GM12891 (cell line): ENCODE data around the gene CHCHD6.

Experiments
- PAX5 ChIP-seq: IDR thresholded peaks from 2 replicates; pipeline ENCODE4 v1.6.1; 2011; ENCODE audit warnings: low read length, moderate library complexity, mild to moderate bottlenecking; ENCODE audit not compliant: insufficient read depth, severe bottlenecking
- POLR2A ChIP-seq: IDR thresholded peaks from 2 replicates; pipeline ENCODE4 v1.6.1; 2011; ENCODE audit warnings: low read depth, low read length, control low read depth
- POLR2AphosphoS5 ChIP-seq: IDR thresholded peaks from 2 replicates; pipeline ENCODE4 v1.6.1; 2011; ENCODE audit warnings: low read depth, low read length, control low read depth
- POU2F2 ChIP-seq: IDR thresholded peaks from 2 replicates; pipeline ENCODE4 v1.6.1; 2011; ENCODE audit warnings: low read depth, mild to moderate bottlenecking, control low read depth, low read length, moderate library complexity
- TAF1 ChIP-seq: IDR thresholded peaks from 2 replicates; pipeline ENCODE4 v1.6.1; 2011; ENCODE audit warnings: low read depth, low read length, control low read depth

DNA sequence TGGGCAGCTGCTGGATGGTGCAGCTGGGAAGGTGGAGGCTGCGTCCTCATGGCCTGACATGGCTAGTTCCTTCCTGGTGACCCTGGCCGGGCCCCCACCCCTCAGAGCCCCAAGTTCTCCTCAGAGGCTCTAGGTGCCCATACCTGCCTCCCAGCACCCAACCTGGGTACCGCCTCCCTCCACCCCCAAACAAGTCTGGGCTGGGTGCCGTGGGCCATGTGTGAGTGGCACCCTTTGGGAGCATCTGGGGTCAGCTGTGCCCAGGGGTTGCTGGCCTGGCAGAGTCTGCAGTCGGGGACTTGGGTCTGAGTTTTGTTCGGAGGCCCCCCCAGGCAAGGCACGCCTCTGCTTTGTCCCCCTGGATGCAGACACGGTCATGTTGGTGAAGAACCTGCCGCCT is 289.4 kb downstream of the CHCHD6 start:
- TF ChIP-seq POLR2AphosphoS5 (no peak), POLR2A (no peak), TAF1 (no peak), PAX5 (no peak), POU2F2 (no peak)
